Measurements from ENCODE around the gene RFTN1. TPM values are rescaled to one million over a fixed set of nuclear protein-coding genes. Genes with fewer than 3 reads are reported as not detected.

RFTN1 gene
- total and polyA plus RNA-seq, 2 donors (not counting 3 experiments of a cell fraction or from before 2014, with no cell fraction given) = 40.3 to 43.3 TPM

GRCh38 chr3:16270855-16271254, 242.6 kb downstream of the RFTN1 start:
- CTCF ChIA-PET = interaction anchor here (0.9 to 2.5 kb wide), 3 partner anchors 11 to 279 kb away, joined by 3 to 16 read pairs (median 5); no protein-coding TSS in a partner anchor
- intact Hi-C loops (cut with micrococcal nuclease) = no loop called here
- FAIRE-seq = no peak

More at GRCh38 chr3:16270855-16271254, 242.6 kb downstream of the RFTN1 start:
- H4K20me1 ChIP-seq (replicated peaks; ENCODE audit: control insufficient read depth, extremely low read depth, insufficient read depth, low read length) = no peaks in the 10 kb centered on the region
- H3K79me2 ChIP-seq (ENCODE audit: control insufficient read depth, insufficient read depth, low read length) = peaks cover 12% of the 10 kb centered on the region
- H3K27me3 ChIP-seq (ENCODE audit: control insufficient read depth in 2 of 2, insufficient read depth in 2 of 2, low read length in 2 of 2) = no peaks in the 10 kb centered on the region
- H3K9me1 ChIP-seq (replicated peaks; ENCODE audit: control insufficient read depth, extremely low read depth, insufficient read depth, low read length) = no peaks in the 10 kb centered on the region
- H2AFZ ChIP-seq (ENCODE audit: low read depth, low read length) = no peak overlapping the region
- H3K4me1 ChIP-seq (ENCODE audit: control insufficient read depth, extremely low read depth, insufficient read depth, low read length) = peaks cover 6% of the 10 kb centered on the region
- BruUV-seq (replicated peaks) = no TSS peak
- TF ChIP-seq, protein P1, sequence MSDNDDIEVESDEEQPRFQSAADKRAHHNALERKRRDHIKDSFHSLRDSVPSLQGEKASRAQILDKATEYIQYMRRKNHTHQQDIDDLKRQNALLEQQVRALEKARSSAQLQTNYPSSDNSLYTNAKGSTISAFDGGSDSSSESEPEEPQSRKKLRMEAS (IDR thresholded peaks at IDR 0.05; ENCODE audit: insufficient read depth, insufficient read length) = no peak
- TF ChIP-seq EZH2 (IDR thresholded peaks at IDR 0.05; ENCODE audit: borderline replicate concordance, low read depth, low read length, severe bottlenecking) (no peak), CTCF (IDR thresholded peaks at IDR 0.05; ENCODE audit: extremely low read depth in 1 of 2, insufficient read depth in 1 of 2, low read depth in 1 of 2, low read length in 2 of 2) (no peak), FOS (IDR thresholded peaks at IDR 0.05; ENCODE audit: borderline replicate concordance, insufficient read depth, low read length) (no peak), POLR2AphosphoS5 (IDR thresholded peaks at IDR 0.05; ENCODE audit: insufficient read depth, low read depth, low read length) (no peak), GATA2 (IDR thresholded peaks at IDR 0.05; ENCODE audit: insufficient read depth, insufficient read length, low read depth, low read length) (no peak), JUN (IDR thresholded peaks at IDR 0.05; ENCODE audit: borderline replicate concordance, insufficient read depth, insufficient read length, low read depth) (no peak), MYC (IDR thresholded peaks at IDR 0.05; ENCODE audit: low read depth, low read length) (no peak), POLR2A (IDR thresholded peaks at IDR 0.05; ENCODE audit: low read depth, low read length) (no peak)
- H3K4me3 ChIP-seq (replicated peaks in 1 of 3; ENCODE audit: insufficient read depth in 1 of 3, low read depth in 1 of 3, low read length in 3 of 3) = no peak overlapping the region
- H3K27ac ChIP-seq (ENCODE audit: insufficient read depth, low read depth, low read length) = no peak overlapping the region
- no peaks in the 10 kb centered on the region for H3K9me3 ChIP-seq (replicated peaks; ENCODE audit: control insufficient read depth, insufficient read depth, low read length)
- H3K4me2 ChIP-seq (ENCODE audit: insufficient read depth, low read length) = no peak overlapping the region
- DNase-seq (ENCODE audit: low read depth, low spot score) = no peak
- dilution Hi-C loops (cut with MboI; ENCODE audit: extremely low pct_ligation_motif_present, low sequenced_read_pairs) = no loop called here
- no peak overlapping the region for H3K9ac ChIP-seq (replicated peaks; ENCODE audit: extremely low read depth, insufficient read depth, low read length)
- POLR2A ChIA-PET = no interaction called here
- peaks cover 0 to 5% of the 10 kb centered on the region in 2 experiments for H3K36me3 ChIP-seq (ENCODE audit: control insufficient read depth in 2 of 2, extremely low read depth in 1 of 2, insufficient read depth in 2 of 2, low read length in 2 of 2)
